Neuronal stem cell (in vitro differentiated cells): Measurements from ENCODE around the gene CEND1.
A peak's percentile ranks its signal among the peaks of the same experiment; 100 is the strongest.

ENCODE experiments used
- DNase-seq: peaks from one replicate; pipeline ENCODE4 v3.0.0-alpha.2; 2013; ENCODE audit warnings: low spot score
- H2AFZ ChIP-seq: one replicate; pipeline ENCODE4 v1.6.1; 2013; ENCODE audit warnings: mild to moderate bottlenecking, low read length, inconsistent platforms
- H2AK5ac ChIP-seq: 2 replicates; pipeline ENCODE4 v1.6.1; 2013; ENCODE audit warnings: low read depth, mild to moderate bottlenecking, inconsistent platforms, low read length, moderate library complexity, mixed read lengths
- H2BK120ac ChIP-seq: 2 replicates; pipeline ENCODE4 v1.6.1; 2013; ENCODE audit warnings: low read depth, mild to moderate bottlenecking, inconsistent platforms, low read length, moderate library complexity, mixed read lengths
- H2BK12ac ChIP-seq: one replicate; pipeline ENCODE4 v1.6.1; 2013; ENCODE audit warnings: low read length, inconsistent platforms
- H2BK15ac ChIP-seq: 2 replicates; pipeline ENCODE4 v1.6.1; 2013; ENCODE audit warnings: mild to moderate bottlenecking, low read length, inconsistent platforms, mixed read lengths
- H2BK5ac ChIP-seq: one replicate; pipeline ENCODE4 v1.6.1; 2013; ENCODE audit warnings: inconsistent platforms, mild to moderate bottlenecking, low read length, moderate library complexity
- H3K14ac ChIP-seq: one replicate; pipeline ENCODE4 v1.6.1; 2013; ENCODE audit warnings: low read length, inconsistent platforms
- H3K18ac ChIP-seq: 2 replicates; pipeline ENCODE4 v1.6.1; 2013; ENCODE audit warnings: low read length, inconsistent platforms
- H3K23ac ChIP-seq: 2 replicates; pipeline ENCODE4 v1.6.1; 2013; ENCODE audit warnings: low read depth, mild to moderate bottlenecking, mixed read lengths, low read length, inconsistent platforms; ENCODE audit not compliant: poor library complexity
- H3K27ac ChIP-seq: replicated peaks from 3 replicates; pipeline ENCODE4 v1.5.1; 2013; ENCODE audit warnings: low read length, inconsistent platforms
- H3K27me3 ChIP-seq, 3 experiments: 2 replicates each; pipeline ENCODE4 v1.6.1; 2013; ENCODE audit warnings: low read length in 3 of 3, mild to moderate bottlenecking in 2 of 3, inconsistent platforms in 1 of 3, low read depth in 1 of 3, mixed read lengths in 1 of 3, moderate library complexity in 1 of 3; ENCODE audit not compliant: control insufficient read depth in 3 of 3, insufficient read depth in 3 of 3
- H3K36me3 ChIP-seq, 2 donors: replicated peaks in 1 of 2; 2 replicates each; pipeline ENCODE4 v1.6.1; 2013; ENCODE audit warnings: low read length in 2 of 2; ENCODE audit not compliant: control insufficient read depth in 2 of 2, insufficient read depth in 2 of 2
- H3K4ac ChIP-seq: 2 replicates; pipeline ENCODE4 v1.6.1; 2013; ENCODE audit warnings: inconsistent platforms, mild to moderate bottlenecking, low read length, moderate library complexity
- H3K4me1 ChIP-seq, 2 donors: 1 replicate in 1 of 2; 2 replicates in 1 of 2; pipeline ENCODE4 v1.6.1; 2013; ENCODE audit warnings: low read length in 2 of 2, low read depth in 1 of 2; ENCODE audit not compliant: control insufficient read depth in 2 of 2, insufficient read depth in 1 of 2
- H3K4me2 ChIP-seq: one replicate; pipeline ENCODE4 v1.6.1; 2013; ENCODE audit warnings: mild to moderate bottlenecking, low read length, inconsistent platforms; ENCODE audit not compliant: insufficient read depth, poor library complexity, severe bottlenecking
- H3K4me3 ChIP-seq, 2 donors: 2 replicates each; pipeline ENCODE4 v1.5.1; 2013; ENCODE audit warnings: low read length in 2 of 2, mild to moderate bottlenecking in 2 of 2, inconsistent platforms in 1 of 2, moderate library complexity in 1 of 2
- H3K79me1 ChIP-seq: one replicate; pipeline ENCODE4 v1.6.1; 2013; ENCODE audit warnings: low read depth, mild to moderate bottlenecking, inconsistent platforms, low read length, moderate library complexity
- H3K9ac ChIP-seq: one replicate; pipeline ENCODE4 v1.6.1; 2013; ENCODE audit warnings: mild to moderate bottlenecking, low read depth, low read length, inconsistent platforms; ENCODE audit not compliant: poor library complexity
- H3K9me3 ChIP-seq, 2 donors: replicated peaks in 1 of 2; 2 replicates each; pipeline versions ENCODE3 to v1.6.1; 2013; ENCODE audit warnings: low read length in 2 of 2, mild to moderate bottlenecking in 2 of 2, inconsistent platforms in 1 of 2, low read depth in 1 of 2, mixed read lengths in 1 of 2, moderate library complexity in 1 of 2; ENCODE audit not compliant: control insufficient read depth in 2 of 2, insufficient read depth in 1 of 2
- H4K8ac ChIP-seq: one replicate; pipeline ENCODE4 v1.6.1; 2013; ENCODE audit warnings: low read depth, mild to moderate bottlenecking, inconsistent platforms, low read length, moderate library complexity
- H4K91ac ChIP-seq: one replicate; pipeline ENCODE4 v1.6.1; 2013; ENCODE audit warnings: low read length, low read depth, mild to moderate bottlenecking, inconsistent platforms; ENCODE audit not compliant: poor library complexity
- WGBS, 2 donors: extraction: QIAGEN DNeasy Blood & Tissue Kit; methylation state at CpG; one replicate each; pipeline ENCODE4 v1.1.7; 2013; ENCODE audit warnings: missing lambda C conversion rate in 2 of 2, mixed read lengths in 1 of 2; ENCODE audit not compliant: insufficient read length in 2 of 2, insufficient replicate concordance in 1 of 2; ENCODE audit errors: extremely low coverage in 2 of 2; 5-methylcytosine and 5-hydroxymethylcytosine counted together

CEND1 gene

DNA sequence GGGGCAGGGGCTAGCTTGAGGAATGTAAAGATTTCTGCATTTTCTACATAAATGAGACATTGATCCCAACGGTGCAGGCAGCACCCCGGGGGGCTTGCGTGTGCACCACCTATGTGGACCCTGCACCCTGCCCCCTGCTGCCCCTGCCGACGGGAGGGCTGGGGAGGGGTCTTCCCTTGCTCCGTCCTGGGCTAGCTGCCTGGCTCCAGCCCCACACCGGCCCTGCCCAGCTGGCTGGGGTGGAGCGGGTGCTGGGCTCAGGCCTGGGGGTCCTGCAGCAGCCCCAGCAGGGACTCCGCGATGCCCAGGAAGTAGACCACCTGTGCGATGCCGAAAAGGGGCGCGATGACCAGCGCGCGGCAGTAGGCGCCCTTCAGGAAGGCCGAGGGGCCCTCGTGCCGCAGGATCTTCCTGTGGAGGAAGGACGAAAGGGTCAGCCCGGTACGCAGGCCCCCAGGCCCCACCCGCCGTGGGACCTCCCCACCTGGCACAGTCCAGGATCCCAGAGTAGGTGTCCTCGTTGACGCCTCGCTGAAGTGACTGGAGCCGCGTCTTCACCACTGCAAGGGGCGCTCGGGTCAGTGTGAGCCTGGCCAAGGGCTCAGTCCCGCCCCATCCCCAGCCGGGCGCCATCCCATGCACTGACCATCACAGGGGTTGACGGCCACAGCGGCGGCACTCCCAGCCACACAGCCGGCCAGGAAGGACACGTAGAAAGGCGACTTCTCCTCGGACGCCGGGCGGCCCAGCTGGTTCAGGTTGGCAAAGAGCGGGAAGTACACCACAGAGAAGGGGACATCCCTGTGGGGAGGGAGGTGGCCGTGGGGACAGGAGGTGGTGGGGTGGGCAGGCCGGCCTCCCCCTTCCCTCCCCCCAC is 2.0 kb upstream of the CEND1 start:
- H2BK12ac ChIP-seq = no peak overlapping the region
- peaks cover 21% of the 10 kb centered on the region for H3K79me1 ChIP-seq
- no CpG with 5 or more reads among the region's 49 CpGs for WGBS, 2 donors
- no peak overlapping the region for H3K14ac ChIP-seq
- H2AK5ac ChIP-seq = no peak overlapping the region
- peaks cover 16 to 25% of the 10 kb centered on the region in 2 donors for H3K4me1 ChIP-seq
- H3K9ac ChIP-seq = no peak overlapping the region
- no peak overlapping the region for H2BK5ac ChIP-seq
- H3K4ac ChIP-seq = no peak overlapping the region
- no peak overlapping the region for H4K91ac ChIP-seq
- no peak overlapping the region for H4K8ac ChIP-seq
- no peak overlapping the region for H3K4me2 ChIP-seq
- H3K9me3 ChIP-seq = no peaks in the 10 kb centered on the region
- DNase-seq = no peak
- H2BK15ac ChIP-seq = no peak overlapping the region
- H3K27ac ChIP-seq = no peak overlapping the region
- H3K4me3 ChIP-seq = no peak overlapping the region
- no peaks in the 10 kb centered on the region for H3K27me3 ChIP-seq
- H3K23ac ChIP-seq = no peak overlapping the region
- no peak overlapping the region for H3K18ac ChIP-seq
- H2AFZ ChIP-seq = no peak overlapping the region
- peaks cover 19 to 40% of the 10 kb centered on the region in 2 donors for H3K36me3 ChIP-seq
- no peak overlapping the region for H2BK120ac ChIP-seq

GRCh38 chr11:790721-791564 is 1.1 kb upstream of the CEND1 start:
- Histone ChIP-seq H3K23ac (no peak overlapping the region), H3K27ac (peak overlapping the region; percentile 58), H3K27me3 (no peaks in the 10 kb centered on the region), H3K79me1 (peaks cover 16% of the 10 kb centered on the region), H4K8ac (peak overlapping the region; percentile 17), H3K14ac (no peak overlapping the region), H3K9me3 (no peaks in the 10 kb centered on the region), H2AFZ (no peak overlapping the region), H3K4ac (no peak overlapping the region), H3K4me2 (peak overlapping the region; percentile 40), H2BK15ac (peak overlapping the region; percentile 67), H4K91ac (no peak overlapping the region), H2BK120ac (no peak overlapping the region), H3K4me1 (peaks cover 9 to 15% of the 10 kb centered on the region in 2 donors), H3K9ac (peak overlapping the region; percentile 60), H3K36me3 (peaks cover 19 to 40% of the 10 kb centered on the region in 2 donors), H2AK5ac (peak overlapping the region; percentile 63), H2BK5ac (peak overlapping the region; percentile 53), H3K18ac (peak overlapping the region; percentile 66), H2BK12ac (peak overlapping the region; percentile 58), H3K4me3 (no peak overlapping the region)
- no CpG with 5 or more reads among the region's 18 CpGs for WGBS, 2 donors
- no peak for DNase-seq

- H3K23ac ChIP-seq = peak overlapping the region; percentile 25
- no peak overlapping the region for H2BK120ac ChIP-seq
- peaks cover 8 to 11% of the 10 kb centered on the region in 2 donors for H3K4me1 ChIP-seq
- H3K4me2 ChIP-seq = peak overlapping the region; percentile 56
- H3K14ac ChIP-seq = peak overlapping the region; percentile 75
- H4K8ac ChIP-seq = no peak overlapping the region
- no peaks in the 10 kb centered on the region for H3K9me3 ChIP-seq
- H2BK5ac ChIP-seq = no peak overlapping the region
- WGBS, 2 donors = no CpG with 5 or more reads among the region's 31 CpGs
- no peak for DNase-seq
- H2AFZ ChIP-seq = no peak overlapping the region
- no peak overlapping the region for H2BK12ac ChIP-seq
- no peak overlapping the region for H4K91ac ChIP-seq
- peak overlapping the region in 1 of 2 donors; percentile 72 for H3K4me3 ChIP-seq
- H3K9ac ChIP-seq = no peak overlapping the region
- H2AK5ac ChIP-seq = peak overlapping the region; percentile 24
- no peaks in the 10 kb centered on the region for H3K27me3 ChIP-seq
- peaks cover 7% of the 10 kb centered on the region for H3K79me1 ChIP-seq
- H3K36me3 ChIP-seq = peaks cover 13 to 33% of the 10 kb centered on the region in 2 donors
- no peak overlapping the region for H3K27ac ChIP-seq
- H3K18ac ChIP-seq = peak overlapping the region; percentile 87
- H2BK15ac ChIP-seq = no peak overlapping the region
- H3K4ac ChIP-seq = no peak overlapping the region
Measured at GRCh38 chr11:788953-789940, 643 bp downstream of the CEND1 start.
